GM12872 (cell line): ENCODE results near the gene CTXN2.

ENCODE experiments used
- CTCF ChIP-seq: IDR thresholded peaks from 3 replicates; pipeline ENCODE4 v1.5.1; 2011; ENCODE audit warnings: low read depth, mild to moderate bottlenecking, low read length, moderate library complexity; ENCODE audit not compliant: insufficient read depth

The CTXN2 gene

GRCh38 chr15:48191574-48192225 lies at the start of gene CTXN2:
TSS of gene CTXN2 (plus strand) at chr15:48191665. CDS start at chr15:48201301, 9,636 bp downstream.
- TF ChIP-seq CTCF, result no peak

GRCh38 chr15:48143856-48144255 lies 47.6 kb upstream of the CTXN2 start:
- no peak for TF ChIP-seq CTCF

DNA sequence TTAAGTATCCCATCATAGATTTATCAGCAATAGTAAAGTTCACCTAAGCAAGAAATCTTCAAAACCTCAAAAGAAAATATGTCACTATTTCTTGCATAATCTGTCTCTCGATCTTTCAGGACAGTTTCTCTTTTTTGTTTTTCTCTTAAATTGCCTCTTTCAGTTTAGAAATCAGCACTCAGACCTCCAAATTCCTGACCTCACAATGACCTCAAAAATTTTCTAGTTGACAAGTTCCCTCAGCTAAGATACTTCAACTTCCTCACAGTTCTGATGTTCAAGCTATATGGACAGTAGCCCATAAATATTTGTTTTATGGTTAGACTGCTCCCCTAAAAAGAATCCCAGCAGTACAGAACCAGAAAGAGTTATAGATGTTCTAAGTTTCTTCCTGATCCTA lies 46.6 kb upstream of the CTXN2 start:
- TF ChIP-seq CTCF, result no peak

DNA sequence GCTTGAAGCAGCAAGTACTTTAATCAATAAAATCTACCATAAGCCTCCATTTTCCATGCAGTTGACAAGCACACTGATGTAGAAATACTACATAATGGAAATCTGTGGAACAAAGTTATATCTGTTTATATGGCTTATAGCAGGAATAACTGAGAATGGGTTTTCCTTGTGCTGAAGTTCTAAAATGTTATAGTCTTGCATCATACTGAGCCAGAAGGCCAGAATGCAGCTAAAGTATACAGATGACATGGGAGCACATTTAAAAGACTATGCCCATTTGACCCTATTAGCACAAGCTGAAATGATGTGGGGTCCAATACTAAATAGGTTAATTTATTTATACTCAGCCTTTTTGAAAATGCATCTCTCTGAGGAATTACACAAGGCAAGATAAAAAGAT lies 45.5 kb upstream of the CTXN2 start:
- TF ChIP-seq CTCF, result no peak

GRCh38 chr15:48147358-48147757 lies 44.1 kb upstream of the CTXN2 start:
- TF ChIP-seq CTCF, result no peak

- no peak for TF ChIP-seq CTCF
These were observed 41.6 kb upstream of the CTXN2 start for GRCh38 chr15:48149858-48150257.

DNA sequence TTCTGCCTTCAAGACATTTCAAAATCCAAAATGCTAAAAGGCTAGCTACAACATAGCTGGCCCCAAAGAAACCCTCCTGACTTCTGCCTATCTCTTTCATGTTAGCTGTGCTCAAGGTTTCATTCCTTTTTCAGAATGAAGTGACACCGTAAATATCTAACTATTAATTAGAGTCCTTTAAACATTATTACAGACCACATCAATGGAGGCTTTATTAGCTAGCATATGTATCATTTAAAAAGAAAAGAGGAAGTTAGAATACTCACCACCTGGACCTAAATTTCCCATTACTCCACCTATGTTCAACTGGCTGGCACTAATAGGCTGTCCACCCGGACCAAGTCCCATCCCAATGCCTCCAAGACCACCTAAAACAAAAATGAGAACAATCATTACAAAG lies 37.9 kb upstream of the CTXN2 start:
- TF ChIP-seq CTCF, result no peak

- no peak for TF ChIP-seq CTCF
These were observed 22.8 kb upstream of the CTXN2 start for GRCh38 chr15:48168616-48169015.
